EH (cell line): ENCODE measurements around the gene ZNG1F.
"Not testable (repeated sequence)": the region's sequence is repeated elsewhere in the genome, so short reads cannot be mapped to it uniquely, and the experiment has no call there.

Source experiments
- DNase-seq: peaks from one replicate; pipeline ENCODE4 v3.0.0-alpha.2; 2015; ENCODE audit warnings: low read depth

Gene ZNG1F

DNA sequence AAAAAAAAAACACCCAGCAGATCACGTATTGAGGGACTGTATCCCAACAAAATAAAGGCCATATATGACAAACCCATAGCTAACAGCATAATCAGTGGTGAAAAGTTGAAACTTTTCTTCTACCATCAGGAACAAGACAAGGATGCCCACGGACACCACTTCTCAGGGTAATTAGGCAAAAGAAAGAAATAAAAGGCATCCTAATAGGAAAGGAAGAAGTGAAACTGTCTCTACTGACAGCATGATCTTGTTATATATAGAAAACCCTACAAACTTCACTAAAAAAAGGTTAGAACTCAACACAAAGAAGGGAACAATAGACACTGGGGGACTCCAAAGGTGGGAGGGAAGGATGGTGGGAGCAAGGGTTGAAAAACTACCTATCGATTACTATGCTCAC lies 102.9 kb downstream of the ZNG1F start:
- DNase-seq, result not testable (repeated sequence)

- DNase-seq, result not testable (repeated sequence)
Measured at GRCh38 chr9:41082358-41082757, 106.8 kb downstream of the ZNG1F start.
